EH (cell line): ENCODE data around the gene SELE.
"Not testable (repeated sequence)": the region's sequence is repeated elsewhere in the genome, so short reads cannot be mapped to it uniquely, and the experiment has no call there.

Experiments
- DNase-seq: peaks from one replicate; pipeline ENCODE4 v3.0.0-alpha.2; 2015; ENCODE audit warnings: low read depth

The SELE gene

GRCh38 chr1:169724168-169724567, 9.7 kb downstream of the SELE start:
- no peak for DNase-seq

- DNase-seq, result no peak
Observed at GRCh38 chr1:169723763-169724162, 10.1 kb downstream of the SELE start.

- DNase-seq, result no peak
Observed at GRCh38 chr1:169722779-169723178, 11.1 kb downstream of the SELE start.

- DNase-seq, result not testable (repeated sequence)
Observed at GRCh38 chr1:169715100-169715499, 18.8 kb downstream of the SELE start.

GRCh38 chr1:169713090-169713489, 20.8 kb downstream of the SELE start:
- not testable (repeated sequence) for DNase-seq

- no peak for DNase-seq
Observed at GRCh38 chr1:169712309-169712631, 21.6 kb downstream of the SELE start.

GRCh38 chr1:169711469-169712308, 22.2 kb downstream of the SELE start, which contains the start of gene SELL:
Gene SELL (minus strand): TSS chr1:169711620. CDS start chr1:169711498, 122 bp downstream.
- DNase-seq, result peak; percentile 62

GRCh38 chr1:169708647-169709046, 25.2 kb downstream of the SELE start:
- DNase-seq, result no peak

GRCh38 chr1:169707912-169708604, 25.8 kb downstream of the SELE start:
- DNase-seq, result no peak

- DNase-seq, result no peak
Observed at GRCh38 chr1:169704797-169705196, 29.1 kb downstream of the SELE start.

- DNase-seq, result no peak
Observed at GRCh38 chr1:169701261-169702005, 32.4 kb downstream of the SELE start.

- no peak for DNase-seq
Observed at GRCh38 chr1:169699707-169700106, 34.2 kb downstream of the SELE start.

- no peak for DNase-seq
Observed at GRCh38 chr1:169698976-169699375, 34.9 kb downstream of the SELE start.

- DNase-seq, result no peak
Observed at GRCh38 chr1:169697755-169698154, 36.1 kb downstream of the SELE start.

- no peak for DNase-seq
Observed at GRCh38 chr1:169696273-169697100, 37.4 kb downstream of the SELE start.

- no peak for DNase-seq
Observed at GRCh38 chr1:169694304-169695075, 39.4 kb downstream of the SELE start.

GRCh38 chr1:169692756-169693460, 41.0 kb downstream of the SELE start:
- DNase-seq, result no peak

GRCh38 chr1:169690489-169690888, 43.4 kb downstream of the SELE start:
- no peak for DNase-seq

- DNase-seq, result no peak
Observed at GRCh38 chr1:169689395-169689794, 44.5 kb downstream of the SELE start.

- DNase-seq, result not testable (repeated sequence)
Observed at GRCh38 chr1:169688377-169688776, 45.5 kb downstream of the SELE start.
